HUES48 (cell line): ENCODE results near the gene ELMOD3.
"Not testable (repeated sequence)": the region's sequence is repeated elsewhere in the genome, so short reads cannot be mapped to it uniquely, and the experiment has no call there.

Source experiments
- H3K27ac ChIP-seq: one replicate; pipeline ENCODE4 v1.7.0; 2013; ENCODE audit warnings: low read depth, low read length, inconsistent platforms
- H3K27me3 ChIP-seq: 2 replicates; pipeline ENCODE4 v1.6.1; 2013; ENCODE audit warnings: mild to moderate bottlenecking, low read length; ENCODE audit not compliant: control insufficient read depth, insufficient read depth
- H3K36me3 ChIP-seq: 2 replicates; pipeline ENCODE4 v1.6.1; 2013; ENCODE audit warnings: low read length; ENCODE audit not compliant: control insufficient read depth, insufficient read depth
- H3K4me1 ChIP-seq: 2 replicates; pipeline ENCODE4 v1.6.1; 2013; ENCODE audit warnings: mild to moderate bottlenecking, low read length; ENCODE audit not compliant: control insufficient read depth, insufficient read depth
- H3K4me3 ChIP-seq: 2 replicates; pipeline ENCODE4 v1.5.1; 2013; ENCODE audit warnings: mild to moderate bottlenecking, low read depth, low read length
- H3K9ac ChIP-seq: 2 replicates; pipeline ENCODE4 v1.6.1; 2013; ENCODE audit warnings: mild to moderate bottlenecking, low read depth, low read length, moderate library complexity
- H3K9me3 ChIP-seq: 2 replicates; pipeline ENCODE4 v1.6.1; 2013; ENCODE audit warnings: low read length; ENCODE audit not compliant: control insufficient read depth, insufficient read depth

ELMOD3 gene

DNA sequence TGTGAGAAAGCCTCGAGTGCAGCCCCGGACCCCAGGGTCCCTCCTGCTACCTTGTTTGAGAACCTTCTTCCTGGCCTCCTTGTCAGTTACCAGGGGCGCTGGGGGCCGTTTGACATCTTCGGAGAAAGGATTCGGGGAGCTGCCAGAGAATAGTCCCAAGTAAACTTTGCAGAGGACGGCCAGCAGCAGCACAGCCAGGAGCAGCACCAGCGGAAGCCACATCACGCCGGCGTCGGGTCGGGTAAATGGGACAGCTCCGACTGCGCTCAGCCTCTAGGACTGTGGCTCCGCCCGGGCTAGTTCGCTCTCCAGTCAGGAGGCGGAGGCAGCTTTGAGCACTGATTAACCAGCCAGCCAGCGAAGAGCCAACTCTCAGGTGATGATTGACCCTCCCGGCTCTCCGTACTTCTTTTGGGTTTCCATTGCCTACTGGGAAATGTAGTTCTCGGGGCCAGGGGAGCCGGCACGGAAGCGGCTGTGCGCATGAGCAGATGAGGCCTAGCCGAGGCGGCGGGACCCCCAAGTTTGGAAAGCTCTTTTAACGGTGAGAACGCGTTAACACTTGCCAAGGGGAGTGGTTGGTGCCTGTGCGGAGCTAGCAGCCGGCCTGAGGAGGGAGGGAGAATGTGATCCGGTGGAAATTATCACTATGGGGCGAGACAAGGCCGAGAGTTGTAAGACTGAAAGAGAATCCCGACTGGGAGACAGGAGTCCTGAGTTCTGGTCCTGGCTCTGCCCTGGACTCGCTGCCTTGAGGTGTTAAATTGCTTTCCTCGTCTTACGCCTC is at the start of gene ELMOD3, which contains the start of gene RETSAT:
Gene ELMOD3 (plus strand): TSS at position 484 of the 787 bp plus-strand sequence. CDS start 2,430 bp downstream, outside the sequence.
Gene RETSAT (minus strand): TSS at position 243 of the 787 bp plus-strand sequence. CDS start 21 bp downstream, at position 222.
- Histone ChIP-seq H3K9ac (peak within 1 kb of the TSS; percentile 71), H3K36me3 (peaks cover 36% of the 10 kb centered on the region), H3K27ac (peak within 1 kb of the TSS; percentile 33), H3K27me3 (no peaks in the 10 kb centered on the region), H3K4me1 (no peaks in the 10 kb centered on the region), H3K9me3 (no peaks in the 10 kb centered on the region), H3K4me3 (peak within 1 kb of the TSS; percentile 96)

GRCh38 chr2:85307527-85307897 is 47.1 kb upstream of the ELMOD3 start:
- no peaks in the 10 kb centered on the region for H3K27me3 ChIP-seq
- H3K9me3 ChIP-seq = no peaks in the 10 kb centered on the region
- H3K27ac ChIP-seq = no peak overlapping the region
- no peak overlapping the region for H3K9ac ChIP-seq
- H3K36me3 ChIP-seq = peaks cover 76% of the 10 kb centered on the region
- H3K4me1 ChIP-seq = no peaks in the 10 kb centered on the region
- H3K4me3 ChIP-seq = no peak overlapping the region

- Histone ChIP-seq H3K36me3 (peaks cover 69% of the 10 kb centered on the region), H3K9me3 (no peaks in the 10 kb centered on the region), H3K9ac (no peak overlapping the region)
These were observed 46.4 kb upstream of the ELMOD3 start for GRCh38 chr2:85308201-85308600.

DNA sequence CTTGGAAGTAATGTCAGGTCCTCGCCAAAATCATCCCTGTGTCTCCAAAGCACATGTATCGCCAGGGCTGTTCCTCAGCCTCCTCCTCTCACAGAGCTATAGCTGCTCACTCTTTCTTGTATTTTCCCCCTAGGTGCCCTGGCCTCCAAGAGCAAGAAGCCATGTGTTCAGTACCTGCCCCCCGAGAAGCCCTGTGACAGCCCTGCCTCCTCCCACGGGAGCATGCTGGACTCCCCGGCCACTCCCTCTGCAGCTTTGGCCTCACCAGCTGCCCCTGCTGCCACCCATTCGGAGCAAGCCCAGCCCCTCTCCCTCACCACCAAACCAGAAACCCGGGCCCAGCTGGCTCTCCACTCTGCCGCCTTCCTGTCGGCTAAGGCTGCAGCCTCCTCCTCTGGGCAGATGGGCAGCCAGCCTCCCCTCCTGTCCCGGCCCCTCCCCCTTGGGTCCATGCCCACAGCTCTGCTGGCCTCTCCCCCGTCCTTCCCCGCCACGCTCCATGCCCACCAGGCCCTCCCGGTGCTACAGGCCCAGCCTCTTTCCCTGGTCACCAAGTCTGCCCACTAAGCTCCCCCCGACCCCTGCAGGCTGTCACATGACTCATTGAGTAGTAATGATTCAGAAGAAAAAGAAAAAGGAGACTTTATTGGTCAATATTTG is 45.5 kb upstream of the ELMOD3 start:
- Histone ChIP-seq H3K27ac (no peak overlapping the region), H3K4me3 (no peak overlapping the region), H3K36me3 (peaks cover 62% of the 10 kb centered on the region), H3K27me3 (no peaks in the 10 kb centered on the region), H3K9ac (no peak overlapping the region), H3K4me1 (no peaks in the 10 kb centered on the region), H3K9me3 (no peaks in the 10 kb centered on the region)

More at GRCh38 chr2:85308201-85308600, 46.4 kb upstream of the ELMOD3 start:
- Histone ChIP-seq H3K27ac (no peak overlapping the region), H3K27me3 (no peaks in the 10 kb centered on the region), H3K4me1 (no peaks in the 10 kb centered on the region), H3K4me3 (no peak overlapping the region)

GRCh38 chr2:85309699-85310321 is 44.8 kb upstream of the ELMOD3 start:
- Histone ChIP-seq H3K9ac (no peak overlapping the region), H3K27me3 (no peaks in the 10 kb centered on the region), H3K36me3 (peaks cover 54% of the 10 kb centered on the region), H3K9me3 (no peaks in the 10 kb centered on the region), H3K27ac (no peak overlapping the region), H3K4me1 (no peaks in the 10 kb centered on the region), H3K4me3 (no peak overlapping the region)

DNA sequence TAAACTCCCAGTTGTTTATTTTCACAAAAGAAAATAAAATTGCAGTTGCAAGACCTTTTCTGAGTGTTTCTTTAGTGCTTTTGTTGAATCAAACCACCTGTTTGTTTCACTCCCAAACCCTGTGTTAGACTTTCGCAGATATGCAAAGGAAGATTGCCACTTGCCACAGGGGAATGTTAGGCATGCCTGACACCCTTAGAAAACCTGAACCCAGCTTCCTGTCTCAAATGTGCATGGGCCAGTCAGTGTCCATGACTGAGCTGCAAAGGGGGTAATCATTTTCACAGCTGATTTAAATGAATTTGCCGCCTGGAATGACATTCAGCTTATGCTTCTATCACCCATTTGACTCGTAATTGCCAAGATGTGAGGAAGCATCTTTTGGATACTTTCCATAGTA is 44.2 kb upstream of the ELMOD3 start:
- Histone ChIP-seq H3K9me3 (no peaks in the 10 kb centered on the region), H3K36me3 (peaks cover 49% of the 10 kb centered on the region), H3K4me3 (no peak overlapping the region), H3K27me3 (no peaks in the 10 kb centered on the region), H3K27ac (no peak overlapping the region), H3K9ac (no peak overlapping the region), H3K4me1 (no peaks in the 10 kb centered on the region)

- no peak overlapping the region for H3K9ac ChIP-seq
These were observed 42.2 kb upstream of the ELMOD3 start for GRCh38 chr2:85312404-85312803.

DNA sequence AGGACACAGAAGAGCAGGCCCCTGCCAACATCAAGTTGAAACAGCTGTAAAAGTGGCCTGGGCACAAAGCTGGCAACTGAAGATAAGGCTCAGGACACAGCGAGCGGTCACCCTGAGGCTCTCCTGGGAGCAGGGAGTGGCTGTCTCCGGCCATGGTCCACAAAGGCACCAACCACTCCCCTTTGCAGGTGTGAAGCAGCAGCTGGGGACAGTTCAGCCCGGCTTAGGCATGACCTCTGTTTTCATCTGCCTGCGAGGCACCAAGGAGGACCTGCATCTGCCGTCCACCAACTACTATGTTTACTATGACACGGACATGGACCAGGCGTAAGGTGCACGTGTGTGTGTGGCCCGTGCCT is 39.7 kb upstream of the ELMOD3 start:
- H3K27ac ChIP-seq = no peak overlapping the region
- no peak overlapping the region for H3K4me3 ChIP-seq
- no peaks in the 10 kb centered on the region for H3K27me3 ChIP-seq
- peaks cover 33% of the 10 kb centered on the region for H3K36me3 ChIP-seq
- H3K9me3 ChIP-seq = no peaks in the 10 kb centered on the region
- no peaks in the 10 kb centered on the region for H3K4me1 ChIP-seq
- no peak overlapping the region for H3K9ac ChIP-seq

More at GRCh38 chr2:85312404-85312803, 42.2 kb upstream of the ELMOD3 start:
- Histone ChIP-seq H3K27ac (no peak overlapping the region), H3K36me3 (peaks cover 38% of the 10 kb centered on the region), H3K4me1 (no peaks in the 10 kb centered on the region), H3K9me3 (no peaks in the 10 kb centered on the region), H3K27me3 (no peaks in the 10 kb centered on the region), H3K4me3 (no peak overlapping the region)

DNA sequence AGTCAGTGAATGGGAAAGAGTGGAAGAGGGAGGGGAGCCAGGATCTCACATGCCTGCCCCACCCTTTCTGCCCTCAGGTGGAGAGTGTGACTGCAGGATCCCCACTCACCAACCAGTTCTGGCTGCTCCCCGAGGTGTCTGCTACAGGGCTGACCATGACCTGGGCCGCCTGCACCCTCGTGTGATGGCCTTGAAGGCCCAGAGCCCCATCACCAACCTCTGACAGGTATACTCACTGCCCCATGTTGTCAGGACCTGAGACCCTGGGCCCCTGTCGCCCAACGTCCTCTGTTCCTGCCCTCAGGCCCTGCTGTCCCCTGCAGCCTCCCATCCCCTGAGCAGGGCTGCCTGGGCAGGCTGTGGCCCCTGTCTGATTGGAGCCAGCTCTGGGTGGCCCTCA is 38.6 kb upstream of the ELMOD3 start:
- not testable (repeated sequence) for H3K4me3 ChIP-seq, H3K9ac ChIP-seq, H3K4me1 ChIP-seq, H3K27ac ChIP-seq, H3K9me3 ChIP-seq, H3K27me3 ChIP-seq
- peaks cover 36% of the 10 kb centered on the region for H3K36me3 ChIP-seq

GRCh38 chr2:85318222-85319074 is 36.1 kb upstream of the ELMOD3 start:
- H3K27me3 ChIP-seq = no peaks in the 10 kb centered on the region
- H3K27ac ChIP-seq = no peak overlapping the region
- H3K36me3 ChIP-seq = peaks cover 61% of the 10 kb centered on the region
- no peak overlapping the region for H3K9ac ChIP-seq
- H3K4me1 ChIP-seq = no peaks in the 10 kb centered on the region
- H3K9me3 ChIP-seq = no peaks in the 10 kb centered on the region
- no peak overlapping the region for H3K4me3 ChIP-seq
